ENCODE data around the gene USP17L19. TPM values are rescaled to one million over a fixed set of nuclear protein-coding genes. Genes with fewer than 3 reads are reported as not detected.

USP17L19 gene, protein sequence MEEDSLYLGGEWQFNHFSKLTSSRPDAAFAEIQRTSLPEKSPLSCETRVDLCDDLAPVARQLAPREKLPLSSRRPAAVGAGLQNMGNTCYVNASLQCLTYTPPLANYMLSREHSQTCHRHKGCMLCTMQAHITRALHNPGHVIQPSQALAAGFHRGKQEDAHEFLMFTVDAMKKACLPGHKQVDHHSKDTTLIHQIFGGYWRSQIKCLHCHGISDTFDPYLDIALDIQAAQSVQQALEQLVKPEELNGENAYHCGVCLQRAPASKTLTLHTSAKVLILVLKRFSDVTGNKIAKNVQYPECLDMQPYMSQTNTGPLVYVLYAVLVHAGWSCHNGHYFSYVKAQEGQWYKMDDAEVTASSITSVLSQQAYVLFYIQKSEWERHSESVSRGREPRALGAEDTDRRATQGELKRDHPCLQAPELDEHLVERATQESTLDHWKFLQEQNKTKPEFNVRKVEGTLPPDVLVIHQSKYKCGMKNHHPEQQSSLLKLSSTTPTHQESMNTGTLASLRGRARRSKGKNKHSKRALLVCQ
- not detected in 2 replicates for total RNA-seq

DNA sequence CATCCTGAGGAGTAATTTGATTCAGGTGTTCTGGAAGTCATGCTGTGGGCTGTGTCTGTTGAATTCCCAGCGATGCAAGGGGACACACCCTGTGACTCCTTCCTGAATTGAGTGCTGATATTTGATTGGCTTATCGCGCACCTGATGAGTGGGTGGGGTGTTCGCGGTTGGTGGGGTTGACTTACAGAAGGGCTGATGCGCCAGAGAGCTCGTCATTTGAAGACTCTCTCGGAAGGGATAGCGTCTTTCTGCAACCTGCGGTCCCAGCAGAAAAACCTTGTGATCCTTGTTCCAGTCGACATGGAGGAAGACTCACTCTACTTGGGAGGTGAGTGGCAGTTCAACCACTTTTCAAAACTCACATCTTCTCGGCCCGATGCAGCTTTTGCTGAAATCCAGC lies at the start of gene USP17L19:
USP17L19 (plus strand) TSS at position 301 of the 400 bp plus-strand sequence; CDS start at position 301, 0 bp downstream.

DNA sequence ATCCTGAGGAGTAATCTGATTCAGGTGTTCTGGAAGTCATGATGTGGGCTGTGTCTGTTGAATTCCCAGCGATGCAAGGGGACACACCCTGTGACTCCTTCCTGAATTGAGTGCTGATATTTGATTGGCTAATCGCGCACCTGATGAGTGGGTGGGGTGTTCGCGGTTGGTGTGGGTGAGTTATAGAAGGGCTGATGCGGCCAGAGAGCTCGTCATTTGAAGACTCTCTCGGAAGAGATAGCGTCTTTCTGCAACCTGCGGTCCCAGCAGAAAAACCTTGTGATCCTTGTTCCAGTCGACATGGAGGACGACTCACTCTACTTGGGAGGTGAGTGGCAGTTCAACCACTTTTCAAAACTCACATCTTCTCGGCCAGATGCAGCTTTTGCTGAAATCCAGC lies 42.8 kb upstream of the USP17L19 start, which contains the start of gene USP17L10:
USP17L10 (plus strand) TSS at position 301 of the 400 bp plus-strand sequence; CDS start at position 301, 0 bp downstream.

DNA sequence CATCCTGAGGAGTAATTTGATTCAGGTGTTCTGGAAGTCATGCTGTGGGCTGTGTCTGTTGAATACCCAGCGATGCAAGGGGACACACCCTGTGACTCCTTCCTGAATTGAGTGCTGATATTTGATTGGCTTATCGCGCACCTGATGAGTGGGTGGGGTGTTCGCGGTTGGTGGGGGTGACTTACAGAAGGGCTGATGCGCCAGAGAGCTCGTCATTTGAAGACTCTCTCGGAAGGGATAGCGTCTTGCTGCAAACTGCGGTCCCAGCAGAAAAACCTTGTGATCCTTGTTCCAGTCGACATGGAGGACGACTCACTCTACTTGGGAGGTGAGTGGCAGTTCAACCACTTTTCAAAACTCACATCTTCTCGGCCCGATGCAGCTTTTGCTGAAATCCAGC lies 38.1 kb upstream of the USP17L19 start, which contains the start of gene USP17L11:
USP17L11 (plus strand) TSS at position 301 of the 400 bp plus-strand sequence; CDS start at position 301, 0 bp downstream.

DNA sequence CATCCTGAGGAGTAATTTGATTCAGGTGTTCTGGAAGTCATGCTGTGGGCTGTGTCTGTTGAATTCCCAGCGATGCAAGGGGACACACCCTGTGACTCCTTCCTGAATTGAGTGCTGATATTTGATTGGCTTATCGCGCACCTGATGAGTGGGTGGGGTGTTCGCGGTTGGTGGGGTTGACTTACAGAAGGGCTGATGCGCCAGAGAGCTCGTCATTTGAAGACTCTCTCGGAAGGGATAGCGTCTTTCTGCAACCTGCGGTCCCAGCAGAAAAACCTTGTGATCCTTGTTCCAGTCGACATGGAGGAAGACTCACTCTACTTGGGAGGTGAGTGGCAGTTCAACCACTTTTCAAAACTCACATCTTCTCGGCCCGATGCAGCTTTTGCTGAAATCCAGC lies 33.3 kb upstream of the USP17L19 start, which contains the start of gene USP17L12:
USP17L12 (plus strand) TSS at position 301 of the 400 bp plus-strand sequence; CDS start at position 301, 0 bp downstream.

DNA sequence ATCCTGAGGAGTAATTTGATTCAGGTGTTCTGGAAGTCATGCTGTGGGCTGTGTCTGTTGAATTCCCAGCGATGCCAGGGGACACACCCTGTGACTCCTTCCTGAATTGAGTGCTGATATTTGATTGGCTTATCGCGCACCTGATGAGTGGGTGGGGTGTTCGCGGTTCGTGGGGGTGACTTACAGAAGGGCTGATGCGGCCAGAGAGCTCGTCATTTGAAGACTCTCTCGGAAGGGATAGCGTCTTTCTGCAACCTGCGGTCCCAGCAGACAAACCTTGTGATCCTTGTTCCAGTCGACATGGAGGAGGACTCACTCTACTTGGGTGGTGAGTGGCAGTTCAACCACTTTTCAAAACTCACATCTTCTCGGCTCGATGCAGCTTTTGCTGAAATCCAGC lies 28.6 kb upstream of the USP17L19 start, which contains the start of gene USP17L13:
USP17L13 (plus strand) TSS at position 301 of the 400 bp plus-strand sequence; CDS start at position 301, 0 bp downstream.

DNA sequence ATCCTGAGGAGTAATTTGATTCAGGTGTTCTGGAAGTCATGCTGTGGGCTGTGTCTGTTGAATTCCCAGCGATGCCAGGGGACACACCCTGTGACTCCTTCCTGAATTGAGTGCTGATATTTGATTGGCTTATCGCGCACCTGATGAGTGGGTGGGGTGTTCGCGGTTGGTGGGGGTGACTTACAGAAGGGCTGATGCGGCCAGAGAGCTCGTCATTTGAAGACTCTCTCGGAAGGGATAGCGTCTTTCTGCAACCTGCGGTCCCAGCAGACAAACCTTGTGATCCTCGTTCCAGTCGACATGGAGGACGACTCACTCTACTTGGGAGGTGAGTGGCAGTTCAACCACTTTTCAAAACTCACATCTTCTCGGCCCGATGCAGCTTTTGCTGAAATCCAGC lies 19.1 kb upstream of the USP17L19 start, which contains the start of gene USP17L15:
USP17L15 (plus strand) TSS at position 301 of the 400 bp plus-strand sequence; CDS start at position 301, 0 bp downstream.

DNA sequence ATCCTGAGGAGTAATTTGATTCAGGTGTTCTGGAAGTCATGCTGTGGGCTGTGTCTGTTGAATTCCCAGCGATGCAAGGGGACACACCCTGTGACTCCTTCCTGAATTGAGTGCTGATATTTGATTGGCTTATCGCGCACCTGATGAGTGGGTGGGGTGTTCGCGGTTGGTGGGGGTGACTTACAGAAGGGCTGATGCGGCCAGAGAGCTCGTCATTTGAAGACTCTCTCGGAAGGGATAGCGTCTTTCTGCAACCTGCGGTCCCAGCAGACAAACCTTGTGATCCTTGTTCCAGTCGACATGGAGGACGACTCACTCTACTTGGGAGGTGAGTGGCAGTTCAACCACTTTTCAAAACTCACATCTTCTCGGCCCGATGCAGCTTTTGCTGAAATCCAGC lies 9.6 kb upstream of the USP17L19 start, which contains the start of gene USP17L17:
USP17L17 (plus strand) TSS at position 301 of the 400 bp plus-strand sequence; CDS start at position 301, 0 bp downstream.

DNA sequence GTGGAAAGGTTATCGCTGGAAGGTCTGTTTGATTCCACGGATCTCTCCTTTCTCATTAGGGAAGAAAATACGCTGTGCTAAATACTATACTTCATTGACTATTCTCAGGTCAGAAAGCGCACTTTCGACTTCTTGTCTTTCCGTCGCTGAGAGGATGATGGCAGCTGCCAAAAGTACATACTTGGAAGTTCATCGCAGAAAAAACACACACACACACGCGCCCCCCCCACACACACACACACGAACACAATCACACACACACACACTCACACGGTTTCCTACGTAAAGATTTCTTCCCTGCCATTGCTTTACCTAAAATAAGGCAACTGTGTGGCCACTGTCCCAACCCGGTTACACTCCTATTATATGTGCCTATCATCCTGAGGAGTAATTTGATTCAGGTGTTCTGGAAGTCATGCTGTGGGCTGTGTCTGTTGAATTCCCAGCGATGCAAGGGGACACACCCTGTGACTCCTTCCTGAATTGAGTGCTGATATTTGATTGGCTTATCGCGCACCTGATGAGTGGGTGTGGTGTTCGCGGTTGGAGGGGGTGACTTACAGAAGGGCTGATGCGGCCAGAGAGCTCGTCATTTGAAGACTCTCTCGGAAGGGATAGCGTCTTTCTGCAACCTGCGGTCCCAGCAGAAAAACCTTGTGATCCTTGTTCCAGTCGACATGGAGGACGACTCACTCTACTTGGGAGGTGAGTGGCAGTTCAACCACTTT lies 5.1 kb upstream of the USP17L19 start, which contains the start of gene USP17L18:
USP17L18 (plus strand) TSS at position 678 of the 728 bp plus-strand sequence; CDS start at position 678, 0 bp downstream.

DNA sequence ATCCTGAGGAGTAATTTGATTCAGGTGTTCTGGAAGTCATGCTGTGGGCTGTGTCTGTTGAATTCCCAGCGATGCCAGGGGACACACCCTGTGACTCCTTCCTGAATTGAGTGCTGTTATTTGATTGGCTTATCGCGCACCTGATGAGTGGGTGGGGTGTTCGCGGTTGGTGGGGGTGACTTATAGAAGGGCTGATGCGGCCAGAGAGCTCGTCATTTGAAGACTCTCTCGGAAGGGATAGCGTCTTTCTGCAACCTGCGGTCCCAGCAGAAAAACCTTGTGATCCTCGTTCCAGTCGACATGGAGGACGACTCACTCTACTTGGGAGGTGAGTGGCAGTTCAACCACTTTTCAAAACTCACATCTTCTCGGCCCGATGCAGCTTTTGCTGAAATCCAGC lies 4.6 kb downstream of the USP17L19 start, which contains the start of gene USP17L20:
USP17L20 (plus strand) TSS at position 301 of the 400 bp plus-strand sequence; CDS start at position 301, 0 bp downstream.

DNA sequence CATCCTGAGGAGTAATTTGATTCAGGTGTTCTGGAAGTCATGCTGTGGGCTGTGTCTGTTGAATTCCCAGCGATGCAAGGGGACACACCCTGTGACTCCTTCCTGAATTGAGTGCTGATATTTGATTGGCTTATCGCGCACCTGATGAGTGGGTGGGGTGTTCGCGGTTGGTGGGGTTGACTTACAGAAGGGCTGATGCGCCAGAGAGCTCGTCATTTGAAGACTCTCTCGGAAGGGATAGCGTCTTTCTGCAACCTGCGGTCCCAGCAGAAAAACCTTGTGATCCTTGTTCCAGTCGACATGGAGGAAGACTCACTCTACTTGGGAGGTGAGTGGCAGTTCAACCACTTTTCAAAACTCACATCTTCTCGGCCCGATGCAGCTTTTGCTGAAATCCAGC lies 9.4 kb downstream of the USP17L19 start, which contains the start of gene USP17L21:
USP17L21 (plus strand) TSS at position 301 of the 400 bp plus-strand sequence; CDS start at position 301, 0 bp downstream.

DNA sequence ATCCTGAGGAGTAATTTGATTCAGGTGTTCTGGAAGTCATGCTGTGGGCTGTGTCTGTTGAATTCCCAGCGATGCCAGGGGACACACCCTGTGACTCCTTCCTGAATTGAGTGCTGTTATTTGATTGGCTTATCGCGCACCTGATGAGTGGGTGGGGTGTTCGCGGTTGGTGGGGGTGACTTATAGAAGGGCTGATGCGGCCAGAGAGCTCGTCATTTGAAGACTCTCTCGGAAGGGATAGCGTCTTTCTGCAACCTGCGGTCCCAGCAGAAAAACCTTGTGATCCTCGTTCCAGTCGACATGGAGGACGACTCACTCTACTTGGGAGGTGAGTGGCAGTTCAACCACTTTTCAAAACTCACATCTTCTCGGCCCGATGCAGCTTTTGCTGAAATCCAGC lies 14.1 kb downstream of the USP17L19 start, which contains the start of gene USP17L22:
USP17L22 (plus strand) TSS at position 301 of the 400 bp plus-strand sequence; CDS start at position 301, 0 bp downstream.

Other genes with a start within 250 kb of the USP17L19 start
- gene FAM90A26, start 83.0 kb upstream of the USP17L19 start, total RNA-seq, result not detected in 2 replicates
- not detected in 2 replicates for gene USP17L10, start 42.7 kb upstream of the USP17L19 start, total RNA-seq
- not detected in 2 replicates for gene USP17L11, start 38.0 kb upstream of the USP17L19 start, total RNA-seq
- gene USP17L12, start 33.2 kb upstream of the USP17L19 start, total RNA-seq, result not detected in 2 replicates
- under 0.01 TPM in 1 of 2 replicates, not detected in the other for gene USP17L13, start 28.5 kb upstream of the USP17L19 start, total RNA-seq
- gene USP17L15, start 19.0 kb upstream of the USP17L19 start, total RNA-seq, result not detected in 2 replicates
- under 0.01 TPM in 1 of 2 replicates, not detected in the other for gene USP17L17, start 9.5 kb upstream of the USP17L19 start, total RNA-seq
- gene USP17L18, start 4.7 kb upstream of the USP17L19 start, total RNA-seq, result not detected in 2 replicates
- gene USP17L20, start 4.7 kb downstream of the USP17L19 start, total RNA-seq, result not detected in 2 replicates
- not detected in 2 replicates for gene USP17L21, start 9.5 kb downstream of the USP17L19 start, total RNA-seq
- gene USP17L22, start 14.2 kb downstream of the USP17L19 start, total RNA-seq, result not detected in 2 replicates
- gene USP17L24, start 71.8 kb downstream of the USP17L19 start, total RNA-seq, result not detected in 2 replicates
- not detected in 2 replicates for gene USP17L25, start 76.5 kb downstream of the USP17L19 start, total RNA-seq
- not detected in 2 replicates for gene USP17L26, start 81.3 kb downstream of the USP17L19 start, total RNA-seq
- not detected in 2 replicates for gene USP17L5, start 86.0 kb downstream of the USP17L19 start, total RNA-seq
- gene USP17L27, start 90.8 kb downstream of the USP17L19 start, total RNA-seq, result not detected in 2 replicates
- gene USP17L28, start 95.5 kb downstream of the USP17L19 start, total RNA-seq, result not detected in 2 replicates
- not detected in 2 replicates for gene USP17L29, start 100.3 kb downstream of the USP17L19 start, total RNA-seq
- not detected in 2 replicates for gene USP17L30, start 109.8 kb downstream of the USP17L19 start, total RNA-seq
- not detected in 2 replicates for gene DEFB131A, start 191.0 kb downstream of the USP17L19 start, total RNA-seq

Data from regular cardiac myocyte (primary cell).